NB4 (cell line): ENCODE results near the gene DNAJA3.

Experiments used
- CTCF ChIP-seq: IDR thresholded peaks from one replicate; pipeline ENCODE4 v1.5.1; 2012; ENCODE audit warnings: low read depth, low read length
- MAX ChIP-seq: IDR thresholded peaks from 2 replicates; pipeline ENCODE4 v1.6.1; 2011; ENCODE audit warnings: low read depth, low read length
- MYC ChIP-seq: IDR thresholded peaks from 2 replicates; pipeline ENCODE4 v1.6.1; 2011; ENCODE audit warnings: low read depth, low read length
- POLR2A ChIP-seq: IDR thresholded peaks from 2 replicates; pipeline ENCODE4 v1.6.1; 2011; ENCODE audit warnings: mild to moderate bottlenecking; ENCODE audit not compliant: insufficient read length; ENCODE audit errors: extremely low read depth

GRCh38 chr16:4416200-4417032, 9.3 kb upstream of the DNAJA3 start, which contains the start of gene CORO7:
- TF ChIP-seq CTCF (no peak), POLR2A (peak; percentile 69), MAX (peak; percentile 96), MYC (no peak; the same call in none of the 2 replicates)
